HG02798 (cell line): Measurements from ENCODE around the gene GCHFR.

Experiments
- ATAC-seq: cut with Tn5 transposase; IDR thresholded peaks from one replicate; pipeline ENCODE4 v1.9.1; 2021; ENCODE audit warnings: mild to moderate bottlenecking; ENCODE audit not compliant: unreplicated experiment, poor library complexity

The GCHFR gene

DNA sequence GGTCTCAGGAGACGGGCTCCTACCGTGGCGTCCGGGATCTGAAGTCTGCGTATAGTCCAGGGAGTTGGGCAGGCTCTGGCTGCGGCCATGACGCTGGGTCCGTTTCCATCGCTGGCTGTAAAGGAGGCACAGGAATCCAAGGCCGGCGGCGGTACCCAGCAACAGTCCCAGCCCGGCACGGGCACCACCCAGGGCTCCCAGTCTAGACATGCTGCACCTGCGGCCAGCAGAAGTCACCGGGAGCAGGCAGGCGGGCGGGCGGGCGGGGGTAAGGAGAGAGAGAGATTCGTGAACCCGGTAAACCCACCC lies 9.3 kb upstream of the GCHFR start:
- peak; percentile 3 for ATAC-seq

DNA sequence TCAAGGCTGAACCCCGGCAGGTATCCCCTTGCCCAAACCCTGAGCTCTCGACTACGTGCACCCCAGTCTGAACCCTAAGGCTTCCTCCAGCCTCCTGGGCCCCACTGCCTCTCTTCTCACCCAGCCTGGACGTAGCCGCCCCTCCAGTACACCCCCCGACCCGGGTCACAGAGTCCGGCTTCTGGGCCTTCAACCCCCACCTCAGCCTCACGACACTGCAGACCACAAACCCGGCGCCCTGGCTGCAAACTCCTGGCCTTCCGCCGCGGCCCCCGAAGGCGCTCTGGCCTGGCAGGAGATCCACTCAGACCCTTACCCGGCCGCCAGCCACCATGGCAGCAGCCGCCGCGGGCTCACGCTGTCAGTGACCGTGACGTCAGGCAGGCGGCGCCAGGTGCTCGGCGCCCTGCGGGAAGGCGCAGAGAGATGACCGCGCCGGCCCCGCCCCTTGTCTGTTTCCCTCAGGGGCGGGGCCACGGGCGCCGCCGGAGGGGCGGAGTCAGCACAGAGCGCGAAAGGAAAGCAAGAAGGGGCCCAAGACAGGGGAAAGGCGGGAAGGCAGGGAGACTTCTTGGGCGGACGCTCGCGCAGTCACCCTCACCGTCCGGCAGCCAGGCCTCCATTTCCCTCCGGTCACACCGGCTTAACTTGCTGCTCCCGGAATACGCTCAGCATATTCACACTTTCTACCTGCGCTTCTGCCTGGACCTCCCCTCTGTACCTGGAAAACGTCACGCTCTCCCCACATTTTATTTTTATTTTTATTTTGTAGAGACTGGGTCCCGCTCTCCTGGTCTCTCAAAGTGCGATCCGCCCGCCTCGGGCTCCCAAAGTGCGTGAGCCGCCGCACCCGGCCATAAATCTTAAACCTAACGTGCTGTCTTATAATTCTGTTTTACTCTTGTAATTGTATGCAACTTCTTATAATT lies 8.7 kb upstream of the GCHFR start, which contains the start of gene RMDN3:
TSS of gene RMDN3 (minus strand) at position 372 of the 929 bp plus-strand sequence. CDS start 471 bp downstream, outside the sequence.
- peak; percentile 88 for ATAC-seq

DNA sequence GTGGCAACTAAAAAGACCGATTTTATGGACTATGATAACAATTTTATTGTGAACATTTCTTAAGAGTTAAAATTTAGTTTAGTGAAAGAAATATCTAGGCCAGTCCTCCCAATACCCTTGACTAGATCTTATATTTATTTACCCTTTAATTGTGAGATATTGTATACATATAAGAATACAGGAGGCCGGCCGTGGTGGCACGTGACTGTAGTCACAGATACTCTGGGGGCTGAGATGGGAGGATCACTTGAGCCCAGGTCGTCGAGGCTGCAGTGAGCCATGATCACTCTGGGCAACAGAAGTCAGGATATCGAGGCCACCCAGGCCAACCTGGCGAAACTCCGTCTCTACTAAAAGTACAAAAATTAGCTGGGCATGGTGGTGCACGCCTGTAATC lies 8.1 kb upstream of the GCHFR start:
- no peak for ATAC-seq

DNA sequence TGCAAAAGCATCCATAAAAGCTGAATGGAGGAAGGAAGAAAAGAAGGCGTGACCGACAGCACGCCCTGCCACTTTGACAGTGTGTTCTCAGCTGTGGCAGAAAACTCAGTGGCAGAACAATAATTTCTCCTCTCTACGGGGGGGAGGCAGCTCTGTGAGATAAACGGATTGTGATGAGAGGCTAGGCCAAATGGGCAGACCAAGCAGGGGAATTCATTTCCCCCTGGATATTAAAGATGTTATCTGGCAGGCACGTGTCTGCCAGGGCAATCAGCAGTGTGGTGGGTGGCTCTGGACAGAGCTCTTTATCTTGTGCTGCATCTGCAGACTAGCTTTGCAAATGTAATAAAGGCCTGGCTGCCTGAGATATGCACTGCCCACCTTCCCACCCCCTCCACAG lies 6.9 kb upstream of the GCHFR start:
- no peak for ATAC-seq

DNA sequence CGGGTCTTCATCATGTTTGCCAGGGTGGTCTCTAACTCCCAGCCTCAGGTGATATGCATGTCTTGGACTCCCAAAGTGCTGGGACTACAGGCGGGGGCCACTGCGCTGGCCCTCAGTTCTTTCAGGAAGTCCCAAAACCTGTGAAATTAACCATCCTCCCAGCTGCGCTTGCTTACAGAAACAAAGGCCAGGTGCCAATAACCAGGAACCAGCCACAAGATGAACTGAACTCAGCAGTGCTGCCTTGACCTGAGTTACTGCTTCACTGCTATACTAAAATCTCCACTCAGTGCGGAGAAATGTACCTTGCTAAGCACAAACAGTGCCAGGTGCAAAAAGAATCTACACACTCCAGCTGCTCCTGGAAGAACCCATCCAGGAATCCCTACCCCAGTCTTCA lies 3.9 kb upstream of the GCHFR start:
- no peak for ATAC-seq

DNA sequence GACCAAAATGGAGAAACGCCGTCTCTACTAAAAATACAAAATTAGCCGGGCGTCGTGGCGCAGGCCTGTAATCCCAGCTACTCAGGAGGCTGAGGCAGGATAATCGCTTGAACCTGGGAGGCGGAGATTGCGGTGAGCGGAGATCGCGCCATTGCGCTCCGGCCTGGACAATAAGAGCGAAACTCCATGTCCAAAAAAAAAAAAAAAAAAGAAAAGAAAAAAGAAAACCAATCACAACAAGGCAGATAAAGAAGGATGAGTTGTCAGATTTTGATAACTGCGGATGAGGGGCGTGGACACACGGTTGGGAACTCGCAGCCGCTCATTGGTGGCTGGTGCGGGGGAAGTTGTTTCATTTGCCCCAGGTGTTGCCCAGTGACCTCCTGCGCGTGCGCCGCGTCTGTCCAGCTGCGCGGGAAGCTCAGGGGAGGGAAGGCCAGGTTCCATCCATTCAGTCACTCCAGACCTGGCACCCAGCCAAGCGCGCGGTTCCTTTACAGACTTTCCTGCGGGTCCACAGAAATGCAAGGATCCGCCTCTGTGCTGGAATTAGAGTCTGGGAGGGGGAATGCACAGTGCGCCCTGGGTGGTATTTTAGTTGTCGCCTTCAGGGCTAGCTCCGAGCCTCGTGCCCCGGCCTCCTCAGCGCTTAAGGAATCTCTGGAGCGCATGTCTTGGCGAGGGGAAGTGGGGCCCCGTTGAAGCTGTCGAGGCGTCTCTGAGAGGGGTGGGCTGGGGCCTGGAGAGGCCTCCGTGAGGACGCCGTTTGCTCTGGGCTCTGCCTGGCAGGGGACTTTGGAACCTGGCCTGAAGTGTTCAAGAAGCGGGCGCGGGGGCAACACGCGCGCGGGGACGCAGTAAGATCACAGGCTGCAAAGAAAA lies 708 bp upstream of the GCHFR start:
- no peak for ATAC-seq

DNA sequence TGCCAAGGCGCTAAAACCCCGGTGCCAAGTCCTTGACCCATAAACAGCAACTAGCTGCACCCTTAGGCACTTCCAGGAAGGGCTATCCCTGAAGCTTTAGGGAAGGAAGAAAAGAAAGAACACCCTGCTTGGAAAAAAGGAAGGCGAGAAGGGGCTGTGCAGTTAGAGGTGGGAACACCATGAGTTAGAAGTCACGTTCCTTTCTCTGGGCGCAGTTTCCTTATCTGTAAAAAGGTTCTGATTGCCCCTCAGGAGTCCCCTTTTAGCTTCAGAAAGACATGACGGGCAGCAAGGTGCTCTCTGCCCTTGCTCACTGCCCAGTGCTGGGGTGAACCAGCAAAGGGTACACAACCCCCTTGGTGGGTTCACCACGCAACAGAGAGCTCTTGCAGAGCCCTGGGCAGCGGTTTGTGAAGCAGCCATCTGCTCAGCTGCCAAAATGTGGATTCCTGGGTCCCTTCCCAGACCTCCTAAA lies 798 bp downstream of the GCHFR start:
- ATAC-seq: no peak

DNA sequence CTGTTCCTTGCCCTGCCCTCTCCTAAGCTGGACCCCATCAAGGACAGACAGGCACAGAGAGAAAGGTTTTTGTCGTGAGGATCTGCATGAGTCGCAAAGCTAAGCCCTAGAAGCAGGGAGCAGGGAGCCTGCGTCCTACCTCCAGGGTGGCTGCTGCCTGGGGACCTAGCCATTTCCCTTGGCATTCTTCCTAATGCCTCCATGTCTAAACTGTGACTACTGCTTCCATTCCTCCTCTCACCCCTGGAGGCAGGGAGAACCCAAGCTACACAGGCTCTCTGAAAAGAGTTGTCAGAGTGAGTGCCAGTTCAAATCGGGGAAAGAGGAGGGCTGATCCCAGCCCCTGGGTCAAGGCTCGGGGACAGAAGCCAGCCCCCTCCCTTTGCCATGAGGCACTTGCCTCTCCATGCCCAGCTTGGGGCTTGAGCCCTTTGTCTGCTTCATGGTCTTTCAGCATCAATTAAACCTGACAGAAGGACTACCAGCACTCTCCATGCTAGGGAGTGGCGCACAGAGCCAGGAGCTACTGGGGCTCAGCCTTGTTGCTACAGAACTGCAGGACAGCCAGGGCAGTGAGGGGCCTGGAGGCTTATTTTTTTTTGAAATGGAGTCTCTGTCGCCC lies 2.4 kb downstream of the GCHFR start:
- no peak for ATAC-seq

DNA sequence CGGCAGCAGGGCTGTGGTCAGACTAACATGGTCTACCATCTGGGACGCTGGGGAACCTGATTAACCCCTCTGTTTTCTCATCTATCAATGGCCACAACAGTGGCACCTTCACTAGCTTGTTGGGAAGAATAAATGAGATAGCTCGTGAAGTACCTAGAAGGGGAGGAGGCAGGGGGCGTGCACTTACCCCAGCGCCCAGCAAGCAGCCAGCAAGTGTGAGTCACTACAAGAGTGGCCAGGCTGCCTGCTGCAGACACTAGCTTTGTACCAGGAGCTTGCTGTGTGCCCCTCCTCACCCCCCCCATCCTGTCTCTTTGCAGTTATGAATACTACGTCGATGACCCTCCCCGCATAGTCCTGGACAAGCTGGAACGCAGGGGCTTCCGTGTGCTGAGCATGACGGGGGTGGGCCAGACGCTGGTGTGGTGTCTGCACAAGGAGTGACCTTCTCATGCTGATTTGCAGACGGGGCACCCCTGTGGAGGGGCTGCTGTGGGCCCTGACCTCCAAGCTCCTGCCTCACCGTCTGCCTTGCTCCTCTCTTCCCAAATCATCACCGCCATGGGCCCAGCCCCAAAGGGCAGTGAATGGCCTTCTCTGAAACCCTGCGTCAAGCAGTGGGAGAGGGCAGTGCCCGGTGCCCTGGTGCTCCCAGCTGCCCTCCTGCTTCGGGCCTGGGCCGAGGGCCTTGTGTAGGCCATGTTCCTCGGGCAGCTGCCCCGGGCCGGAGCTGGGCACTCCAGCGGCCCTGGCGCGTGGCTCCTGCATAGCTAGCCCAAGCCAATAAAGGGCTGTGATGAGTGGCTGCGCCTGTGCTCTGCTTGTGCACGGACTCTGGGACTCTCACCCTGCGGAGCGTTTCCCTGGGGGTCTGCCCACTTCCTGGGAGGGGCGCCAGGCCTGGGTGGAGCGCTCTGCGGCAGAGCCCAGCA lies 3.3 kb downstream of the GCHFR start:
- ATAC-seq: no peak

DNA sequence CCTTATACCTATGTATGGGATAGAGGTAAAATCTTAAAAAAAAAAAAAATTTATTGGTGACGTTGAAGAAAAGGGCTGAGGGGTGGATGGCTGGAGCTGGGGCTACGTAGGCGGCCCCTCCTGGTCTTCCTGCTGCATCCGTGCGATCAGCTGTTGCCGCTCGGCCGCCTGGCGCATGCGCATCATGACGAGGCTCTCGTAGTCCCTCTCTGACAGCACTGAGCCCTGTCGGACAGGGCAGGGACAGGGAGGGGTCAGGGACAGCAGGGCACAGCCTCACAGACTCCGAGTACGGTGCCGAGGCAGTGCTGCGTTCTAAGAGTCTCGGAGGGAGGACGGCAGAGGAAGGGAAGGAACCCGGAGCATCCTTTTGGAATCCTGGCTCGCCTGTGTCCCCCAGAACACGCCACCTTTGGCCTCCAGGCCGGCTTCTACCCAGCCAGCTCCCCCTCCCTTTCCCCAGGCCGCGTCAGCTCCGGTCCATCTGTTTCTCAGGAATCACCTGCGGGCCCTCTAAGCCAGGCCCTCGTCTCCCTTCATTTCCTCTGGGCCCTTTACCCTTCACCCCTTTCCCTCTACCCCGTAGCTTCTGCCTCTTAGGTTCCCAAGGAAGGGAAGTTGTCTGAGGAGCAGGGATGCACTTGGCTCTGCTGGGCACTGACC lies 4.1 kb downstream of the GCHFR start:
- ATAC-seq: no peak

DNA sequence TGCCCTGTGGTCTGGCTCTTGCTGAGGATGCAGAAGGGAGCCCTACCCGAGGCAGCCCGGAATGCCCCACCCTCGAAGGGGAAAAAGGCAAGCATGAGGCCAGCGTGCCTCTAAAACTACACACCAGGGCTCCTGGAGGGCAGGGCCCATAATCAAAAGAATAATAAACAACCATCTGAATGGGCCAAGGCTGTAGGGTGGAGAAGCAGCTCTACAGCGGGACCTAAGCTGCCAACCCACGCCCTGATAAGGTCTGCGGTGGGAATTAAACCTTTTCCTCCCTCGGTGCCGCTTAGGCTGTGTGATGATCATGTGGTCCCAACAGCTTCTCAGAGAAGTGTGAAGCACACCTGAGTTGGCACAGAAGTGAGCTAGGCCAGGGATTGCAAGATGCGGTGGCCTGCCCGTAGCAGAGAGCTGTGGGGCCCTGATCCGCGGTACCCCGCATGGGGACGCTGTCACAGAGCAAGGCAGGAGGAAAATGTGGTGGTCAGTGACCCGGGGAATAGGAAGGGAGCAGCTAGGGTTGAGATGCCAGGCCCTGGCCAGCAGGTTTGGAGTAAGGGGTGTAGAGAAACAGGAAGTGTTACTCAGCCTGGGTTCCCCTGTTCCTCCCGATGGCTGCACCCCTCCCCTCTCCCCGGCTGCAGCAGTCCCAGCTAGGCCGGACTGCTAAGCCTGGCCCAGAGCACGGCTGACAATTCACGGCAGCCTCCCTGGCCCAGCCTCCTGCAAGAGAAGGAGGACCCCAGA lies 4.8 kb downstream of the GCHFR start:
- ATAC-seq: peak; percentile 3

DNA sequence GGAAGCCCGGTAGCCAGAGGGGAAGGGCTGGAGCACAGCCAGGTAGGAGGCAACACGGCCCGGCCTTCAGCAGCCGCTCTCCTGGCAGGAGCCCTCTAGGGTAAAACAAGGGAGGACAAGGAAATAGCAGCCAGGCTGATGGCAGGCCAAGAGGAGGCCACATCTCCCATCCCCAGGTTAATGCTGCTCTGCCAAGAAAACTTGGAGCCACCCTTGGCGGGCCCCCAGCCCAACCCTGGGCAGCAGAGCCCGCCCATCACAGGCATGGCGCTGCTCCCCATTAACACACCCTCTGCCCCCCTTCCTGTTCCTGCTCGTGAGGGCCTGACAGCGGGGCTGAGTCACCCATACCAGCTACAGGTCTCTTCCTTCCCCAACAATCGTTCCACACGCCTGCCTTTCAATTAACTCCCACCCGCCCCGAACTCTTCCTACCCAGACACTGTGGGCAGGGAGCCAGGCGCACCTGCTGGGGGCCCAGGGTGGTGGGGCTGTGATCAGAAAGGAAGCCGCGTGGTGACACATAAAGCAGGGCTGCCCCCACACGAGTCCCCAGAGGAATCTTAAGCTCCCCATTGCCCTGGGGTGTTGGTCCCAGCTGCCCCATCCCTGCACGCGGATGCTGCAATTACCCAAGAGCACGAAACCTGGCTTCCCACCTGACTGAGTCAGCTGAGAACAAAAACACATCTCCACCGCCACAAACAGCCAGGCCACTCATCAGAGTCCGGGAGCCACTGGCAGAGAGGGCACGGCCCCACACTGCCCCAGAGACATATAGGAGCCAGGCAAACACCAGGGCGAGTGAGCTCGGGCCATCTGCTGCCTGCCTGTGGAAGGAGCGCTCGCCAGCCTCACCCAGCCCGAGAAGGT lies 5.6 kb downstream of the GCHFR start, which contains the start of gene C15orf62:
TSS of gene C15orf62 (plus strand) at position 707 of the 873 bp plus-strand sequence. CDS start 516 bp downstream, outside the sequence.
- peak; percentile 52 for ATAC-seq

DNA sequence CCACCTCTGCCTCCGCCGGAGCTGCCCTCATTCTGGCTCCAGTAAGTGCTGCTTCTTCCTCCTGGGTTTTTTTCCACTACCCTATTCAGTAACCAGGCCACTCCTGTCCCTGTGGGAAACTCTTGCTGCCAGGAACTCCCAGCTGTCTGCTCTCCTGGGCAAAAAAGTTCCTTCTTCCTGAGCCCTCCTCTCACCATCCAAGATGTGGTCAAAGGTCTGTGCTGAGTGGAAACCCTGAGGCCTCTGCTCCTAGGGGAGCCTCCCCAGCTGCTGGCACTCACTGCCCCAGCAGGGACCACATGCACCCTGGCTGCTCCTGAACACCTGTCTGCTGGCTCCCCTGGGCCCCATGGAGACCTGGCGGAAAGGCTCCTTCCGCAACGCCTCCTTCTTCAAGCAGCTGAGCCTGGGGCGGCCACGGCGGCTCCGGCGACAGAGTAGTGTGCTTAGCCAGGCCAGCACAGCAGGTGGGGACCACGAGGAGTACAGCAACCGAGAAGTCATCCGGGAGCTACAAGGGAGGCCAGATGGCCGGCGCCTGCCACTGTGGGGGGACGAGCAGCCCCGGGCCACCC lies 6.4 kb downstream of the GCHFR start:
- no peak for ATAC-seq

DNA sequence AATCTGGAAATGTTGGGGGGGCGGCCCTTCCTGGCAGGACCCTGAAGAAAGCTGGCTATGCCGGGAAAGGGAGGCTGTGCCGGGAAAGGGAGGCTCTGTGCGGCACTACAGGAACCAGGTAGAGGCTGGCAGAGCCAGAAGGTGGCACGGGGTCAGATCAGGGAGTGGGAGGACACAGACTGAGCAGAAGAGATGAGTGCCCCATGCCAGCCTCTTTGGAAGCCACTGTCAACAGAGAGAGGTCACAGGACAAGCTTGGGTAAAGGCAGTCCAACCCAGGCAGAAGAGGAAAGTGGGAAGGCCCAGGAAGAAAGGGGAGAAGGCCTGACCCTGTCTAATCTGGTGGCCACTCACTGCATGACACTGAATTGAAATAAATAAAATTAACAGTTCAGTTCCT lies 7.4 kb downstream of the GCHFR start:
- no peak for ATAC-seq

DNA sequence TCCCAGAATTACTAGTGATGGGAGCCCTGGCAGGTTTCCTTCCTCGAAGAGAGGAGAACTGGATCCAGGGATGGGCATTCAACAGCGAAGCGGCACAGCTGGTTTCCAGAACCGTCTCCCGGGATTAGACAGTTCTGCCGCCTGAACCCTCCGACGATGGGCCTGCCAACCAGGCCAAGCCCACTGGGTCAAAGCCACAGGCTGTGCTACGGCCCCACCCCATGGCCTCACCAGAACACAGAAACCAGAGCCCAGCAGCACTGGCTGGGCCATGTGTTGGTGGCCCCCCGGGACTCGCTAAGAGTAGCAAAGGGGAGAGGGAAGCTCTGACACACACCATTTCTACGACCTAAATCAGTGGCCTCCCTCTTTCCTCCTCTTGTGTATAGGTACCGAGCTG lies 8.1 kb downstream of the GCHFR start:
- ATAC-seq: no peak

DNA sequence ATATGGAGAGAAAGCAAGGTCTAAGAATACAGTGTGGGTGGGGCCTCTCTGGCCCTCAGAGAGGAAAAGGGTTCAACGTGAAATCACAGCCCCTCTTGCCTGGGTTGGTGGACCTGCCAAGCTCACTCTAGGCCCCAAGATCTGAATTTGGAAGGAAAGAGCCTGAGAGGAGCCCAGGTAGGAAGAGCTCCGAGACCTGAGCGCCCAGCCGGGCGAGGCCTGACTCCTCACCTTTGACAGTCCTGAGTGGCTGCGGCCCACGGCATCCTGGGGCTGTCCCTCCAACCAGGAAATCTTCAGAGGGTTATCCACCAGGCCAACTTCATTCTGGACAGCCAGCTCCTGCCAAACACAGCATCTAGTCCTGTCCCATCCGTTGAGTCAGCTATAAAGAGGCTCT lies 9.6 kb downstream of the GCHFR start:
- ATAC-seq: no peak

DNA sequence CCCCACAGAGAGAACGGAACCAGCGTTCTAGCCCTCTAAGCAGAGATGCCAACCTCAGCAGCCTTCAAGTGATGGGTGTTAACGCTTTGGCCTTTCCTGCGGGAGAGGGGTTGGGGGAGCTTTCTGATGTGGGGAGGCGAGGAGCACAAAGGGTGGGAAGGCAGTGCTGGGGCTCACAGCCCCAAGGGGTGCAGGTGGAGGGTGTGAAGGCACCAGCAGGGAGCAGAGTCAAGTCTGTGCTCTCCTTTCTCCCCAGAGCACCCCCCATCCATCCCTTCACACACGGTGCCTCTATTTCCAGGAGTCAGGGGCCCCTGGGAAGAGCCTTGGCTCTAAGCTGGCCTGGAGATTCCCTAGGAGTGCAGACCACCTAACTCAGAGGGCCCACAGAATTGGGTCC lies 10.0 kb downstream of the GCHFR start:
- ATAC-seq: no peak
